ENCODE data around the gene SMPD3. TPM values are rescaled to one million over a fixed set of nuclear protein-coding genes. Genes with fewer than 3 reads are reported as not detected.

Gene SMPD3
- total and polyA plus RNA-seq, 2 of the 8 experiments (the other 6 are each of a cell fraction or from before 2014, with no cell fraction given): 0.39 to 1.3 TPM

DNA sequence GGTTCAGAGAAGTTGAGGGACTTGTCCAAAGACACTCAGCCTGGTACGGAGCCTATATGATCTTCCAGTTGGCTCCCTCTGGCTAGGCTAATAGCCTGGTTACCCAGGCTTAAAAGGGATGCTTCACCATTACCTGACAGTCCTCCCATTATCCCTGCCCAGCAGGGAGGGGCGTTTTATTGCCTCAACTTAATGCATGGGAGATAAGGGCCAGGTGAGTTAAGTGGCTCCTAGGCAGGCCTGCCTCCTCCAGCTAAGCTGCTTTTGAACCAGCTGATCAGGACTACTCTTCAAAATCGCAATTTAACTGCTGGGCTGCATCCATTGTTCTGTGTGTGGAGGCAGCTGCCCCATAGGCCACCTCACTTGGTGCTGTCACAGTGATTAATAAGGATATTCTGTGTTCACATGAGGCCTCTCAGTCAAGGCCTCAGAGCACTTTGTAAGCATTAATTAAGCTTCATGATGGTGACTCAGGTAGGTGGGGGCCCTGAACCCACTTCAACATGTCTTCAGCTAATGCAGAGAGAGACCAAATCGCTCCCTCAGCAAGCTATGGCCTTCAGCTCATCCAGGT lies 27.9 kb downstream of the SMPD3 start (continued):
- TF ChIP-seq POU5F1 (IDR thresholded peaks at IDR 0.05; ENCODE audit: low read depth, low read length): no peak
